ENCODE measurements around the gene COL5A1. TPM values are rescaled to one million over a fixed set of nuclear protein-coding genes. Genes with fewer than 3 reads are reported as not detected.

The COL5A1 gene
- total RNA-seq, 1 experiment from 2014 or later = 10.6 TPM

DNA sequence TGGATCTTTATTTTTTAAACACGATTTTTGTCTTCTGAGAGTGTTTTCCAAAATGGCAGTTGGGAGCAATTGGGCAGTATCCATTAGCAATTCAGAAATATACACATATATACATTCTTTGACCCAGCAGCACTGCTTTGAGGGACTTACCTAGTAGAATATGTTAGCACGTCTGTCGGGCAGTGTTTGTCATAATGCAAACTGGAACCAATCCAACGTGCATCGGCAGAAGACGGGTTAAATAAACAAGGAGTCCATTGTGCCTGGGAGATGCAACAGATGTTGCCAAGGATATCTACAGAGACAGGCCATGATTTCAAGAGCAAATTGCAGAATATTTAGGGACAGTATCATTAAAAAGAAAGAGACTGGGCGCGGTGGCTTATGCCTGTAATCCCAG is 107.0 kb downstream of the COL5A1 start:
- Histone ChIP-seq H3K79me2 (ENCODE audit: low read length) (no peaks in the 10 kb centered on the region), H3K9me2 (replicated peaks; ENCODE audit: low read length) (no peaks in the 10 kb centered on the region), H4K20me1 (ENCODE audit: low read length) (no peaks in the 10 kb centered on the region), H3K9me3 (ENCODE audit: low read length) (no peaks in the 10 kb centered on the region), H3K4me1 (ENCODE audit: insufficient read depth, low read length) (no peaks in the 10 kb centered on the region), H3K27ac (ENCODE audit: low read length) (no peak overlapping the region), H2AFZ (ENCODE audit: low read length) (no peak overlapping the region), H3K36me3 (ENCODE audit: low read depth, low read length) (peaks cover 4% of the 10 kb centered on the region; the same call in 1 of the 2 replicates), H3K9ac (ENCODE audit: low read length) (no peak overlapping the region), H3K27me3 (ENCODE audit: low read length) (no peaks in the 10 kb centered on the region), H3F3A (ENCODE audit: low read length, unreplicated experiment) (no peaks in the 10 kb centered on the region), H3K4me2 (ENCODE audit: low read length) (no peak overlapping the region), H3K4me3 (ENCODE audit: low read length) (no peak overlapping the region)
- intact Hi-C loops (cut with micrococcal nuclease) = no loop called here
- DNase-seq (no peak), ATAC-seq (no peak)
- ChIA-PET CTCF (no interaction called here), POLR2A (ENCODE audit: unreplicated experiment) (no interaction called here)
- TF ChIP-seq EZH2 (IDR thresholded peaks at IDR 0.05; ENCODE audit: low read length, unreplicated experiment) = no peak
- TF ChIP-seq EZH2phosphoT487 (IDR thresholded peaks at IDR 0.05; ENCODE audit: borderline replicate concordance, low read length) = no peak
- TF ChIP-seq, protein P1, sequence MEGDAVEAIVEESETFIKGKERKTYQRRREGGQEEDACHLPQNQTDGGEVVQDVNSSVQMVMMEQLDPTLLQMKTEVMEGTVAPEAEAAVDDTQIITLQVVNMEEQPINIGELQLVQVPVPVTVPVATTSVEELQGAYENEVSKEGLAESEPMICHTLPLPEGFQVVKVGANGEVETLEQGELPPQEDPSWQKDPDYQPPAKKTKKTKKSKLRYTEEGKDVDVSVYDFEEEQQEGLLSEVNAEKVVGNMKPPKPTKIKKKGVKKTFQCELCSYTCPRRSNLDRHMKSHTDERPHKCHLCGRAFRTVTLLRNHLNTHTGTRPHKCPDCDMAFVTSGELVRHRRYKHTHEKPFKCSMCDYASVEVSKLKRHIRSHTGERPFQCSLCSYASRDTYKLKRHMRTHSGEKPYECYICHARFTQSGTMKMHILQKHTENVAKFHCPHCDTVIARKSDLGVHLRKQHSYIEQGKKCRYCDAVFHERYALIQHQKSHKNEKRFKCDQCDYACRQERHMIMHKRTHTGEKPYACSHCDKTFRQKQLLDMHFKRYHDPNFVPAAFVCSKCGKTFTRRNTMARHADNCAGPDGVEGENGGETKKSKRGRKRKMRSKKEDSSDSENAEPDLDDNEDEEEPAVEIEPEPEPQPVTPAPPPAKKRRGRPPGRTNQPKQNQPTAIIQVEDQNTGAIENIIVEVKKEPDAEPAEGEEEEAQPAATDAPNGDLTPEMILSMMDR (conservative IDR thresholded peaks at IDR 0.05; ENCODE audit: low read depth, low read length) = no peak
- BruUV-seq (replicated peaks) = no TSS peak

- intact Hi-C loops (cut with micrococcal nuclease) = no loop called here
- ATAC-seq (no peak), DNase-seq (no peak)
- no peaks in the 10 kb centered on the region for H3K4me1 ChIP-seq (ENCODE audit: insufficient read depth, low read length)
- no peak overlapping the region for H3K4me2 ChIP-seq (ENCODE audit: low read length)
- H3K4me3 ChIP-seq (ENCODE audit: low read length) = no peak overlapping the region
- no peaks in the 10 kb centered on the region for H3F3A ChIP-seq (ENCODE audit: low read length, unreplicated experiment)
- H3K27ac ChIP-seq (ENCODE audit: low read length) = no peak overlapping the region
- H2AFZ ChIP-seq (ENCODE audit: low read length) = no peak overlapping the region
- H4K20me1 ChIP-seq (ENCODE audit: low read length) = no peaks in the 10 kb centered on the region
- CTCF ChIA-PET = no interaction called here
- H3K9me3 ChIP-seq (ENCODE audit: low read length) = no peaks in the 10 kb centered on the region
- BruUV-seq (replicated peaks) = no TSS peak
- TF ChIP-seq, protein P1 (conservative IDR thresholded peaks at IDR 0.05; ENCODE audit: low read depth, low read length) = no peak
- TF ChIP-seq EZH2 (IDR thresholded peaks at IDR 0.05; ENCODE audit: low read length, unreplicated experiment) (no peak), EZH2phosphoT487 (IDR thresholded peaks at IDR 0.05; ENCODE audit: borderline replicate concordance, low read length) (no peak)
- POLR2A ChIA-PET (ENCODE audit: unreplicated experiment) = no interaction called here
- no peaks in the 10 kb centered on the region for H3K9me2 ChIP-seq (replicated peaks; ENCODE audit: low read length)
- H3K27me3 ChIP-seq (ENCODE audit: low read length) = no peaks in the 10 kb centered on the region
- H3K79me2 ChIP-seq (ENCODE audit: low read length) = no peaks in the 10 kb centered on the region
- peaks cover 4% of the 10 kb centered on the region; the same call in 1 of the 2 replicates for H3K36me3 ChIP-seq (ENCODE audit: low read depth, low read length)
- H3K9ac ChIP-seq (ENCODE audit: low read length) = no peak overlapping the region
These were observed 109.0 kb downstream of the COL5A1 start for GRCh38 chr9:134750450-134751155.

- no peaks in the 10 kb centered on the region for H3F3A ChIP-seq (ENCODE audit: low read length, unreplicated experiment)
- BruUV-seq (replicated peaks) = no TSS peak
- no peak overlapping the region for H3K27ac ChIP-seq (ENCODE audit: low read length)
- H3K9me3 ChIP-seq (ENCODE audit: low read length) = no peaks in the 10 kb centered on the region
- H3K9ac ChIP-seq (ENCODE audit: low read length) = no peak overlapping the region
- H4K20me1 ChIP-seq (ENCODE audit: low read length) = no peaks in the 10 kb centered on the region
- H3K36me3 ChIP-seq (ENCODE audit: low read depth, low read length) = peaks cover 4% of the 10 kb centered on the region; the same call in 1 of the 2 replicates
- TF ChIP-seq EZH2 (IDR thresholded peaks at IDR 0.05; ENCODE audit: low read length, unreplicated experiment) (no peak), EZH2phosphoT487 (IDR thresholded peaks at IDR 0.05; ENCODE audit: borderline replicate concordance, low read length) (no peak)
- TF ChIP-seq, protein P1 (conservative IDR thresholded peaks at IDR 0.05; ENCODE audit: low read depth, low read length) = no peak
- no peak overlapping the region for H3K4me3 ChIP-seq (ENCODE audit: low read length)
- H3K4me2 ChIP-seq (ENCODE audit: low read length) = no peak overlapping the region
- CTCF ChIA-PET = no interaction called here
- no peak for ATAC-seq
- no peaks in the 10 kb centered on the region for H3K9me2 ChIP-seq (replicated peaks; ENCODE audit: low read length)
- no peak overlapping the region for H2AFZ ChIP-seq (ENCODE audit: low read length)
- intact Hi-C loops (cut with micrococcal nuclease) = no loop called here
- POLR2A ChIA-PET (ENCODE audit: unreplicated experiment) = no interaction called here
- H3K27me3 ChIP-seq (ENCODE audit: low read length) = no peaks in the 10 kb centered on the region
- no peaks in the 10 kb centered on the region for H3K4me1 ChIP-seq (ENCODE audit: insufficient read depth, low read length)
- no peak for DNase-seq
- no peaks in the 10 kb centered on the region for H3K79me2 ChIP-seq (ENCODE audit: low read length)
These were observed 110.0 kb downstream of the COL5A1 start for GRCh38 chr9:134751622-134752021.
